ENCODE measurements around the gene AKAP12. TPM values are rescaled to one million over a fixed set of nuclear protein-coding genes. Genes with fewer than 3 reads are reported as not detected.

Gene AKAP12
- total RNA-seq, 1 donor from 2014 or later: 10.6 TPM

GRCh38 chr6:151213352-151213751 is 26.4 kb upstream of the AKAP12 start:
- Mint-ChIP-seq H3K9me3 (ENCODE audit: low read depth) (peaks cover 11% of the 10 kb centered on the region), H3K27me3 (peaks cover 11% of the 10 kb centered on the region), H3K27ac (no peak overlapping the region), H3K4me1 (ENCODE audit: low read depth) (no peaks in the 10 kb centered on the region), H3K36me3 (ENCODE audit: insufficient read depth) (peaks cover 4% of the 10 kb centered on the region), H3K4me3 (ENCODE audit: low read depth) (no peak overlapping the region)
- DNase-seq (ENCODE audit: low spot score, unreplicated experiment): no peak
- TF ChIP-seq, protein P1, sequence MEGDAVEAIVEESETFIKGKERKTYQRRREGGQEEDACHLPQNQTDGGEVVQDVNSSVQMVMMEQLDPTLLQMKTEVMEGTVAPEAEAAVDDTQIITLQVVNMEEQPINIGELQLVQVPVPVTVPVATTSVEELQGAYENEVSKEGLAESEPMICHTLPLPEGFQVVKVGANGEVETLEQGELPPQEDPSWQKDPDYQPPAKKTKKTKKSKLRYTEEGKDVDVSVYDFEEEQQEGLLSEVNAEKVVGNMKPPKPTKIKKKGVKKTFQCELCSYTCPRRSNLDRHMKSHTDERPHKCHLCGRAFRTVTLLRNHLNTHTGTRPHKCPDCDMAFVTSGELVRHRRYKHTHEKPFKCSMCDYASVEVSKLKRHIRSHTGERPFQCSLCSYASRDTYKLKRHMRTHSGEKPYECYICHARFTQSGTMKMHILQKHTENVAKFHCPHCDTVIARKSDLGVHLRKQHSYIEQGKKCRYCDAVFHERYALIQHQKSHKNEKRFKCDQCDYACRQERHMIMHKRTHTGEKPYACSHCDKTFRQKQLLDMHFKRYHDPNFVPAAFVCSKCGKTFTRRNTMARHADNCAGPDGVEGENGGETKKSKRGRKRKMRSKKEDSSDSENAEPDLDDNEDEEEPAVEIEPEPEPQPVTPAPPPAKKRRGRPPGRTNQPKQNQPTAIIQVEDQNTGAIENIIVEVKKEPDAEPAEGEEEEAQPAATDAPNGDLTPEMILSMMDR (IDR thresholded peaks at IDR 0.05; ENCODE audit: unreplicated experiment): no peak

- TF ChIP-seq, protein P1 (IDR thresholded peaks at IDR 0.05; ENCODE audit: unreplicated experiment): no peak
- no peaks in the 10 kb centered on the region for H3K4me1 Mint-ChIP-seq (ENCODE audit: low read depth)
- peaks cover 12% of the 10 kb centered on the region for H3K27me3 Mint-ChIP-seq
- no peak for DNase-seq (ENCODE audit: low spot score, unreplicated experiment)
- peaks cover 3% of the 10 kb centered on the region for H3K36me3 Mint-ChIP-seq (ENCODE audit: insufficient read depth)
- peaks cover 11% of the 10 kb centered on the region for H3K9me3 Mint-ChIP-seq (ENCODE audit: low read depth)
- no peak overlapping the region for H3K27ac Mint-ChIP-seq
- H3K4me3 Mint-ChIP-seq (ENCODE audit: low read depth): no peak overlapping the region
Measured at GRCh38 chr6:151215999-151216398, 23.8 kb upstream of the AKAP12 start.

DNA sequence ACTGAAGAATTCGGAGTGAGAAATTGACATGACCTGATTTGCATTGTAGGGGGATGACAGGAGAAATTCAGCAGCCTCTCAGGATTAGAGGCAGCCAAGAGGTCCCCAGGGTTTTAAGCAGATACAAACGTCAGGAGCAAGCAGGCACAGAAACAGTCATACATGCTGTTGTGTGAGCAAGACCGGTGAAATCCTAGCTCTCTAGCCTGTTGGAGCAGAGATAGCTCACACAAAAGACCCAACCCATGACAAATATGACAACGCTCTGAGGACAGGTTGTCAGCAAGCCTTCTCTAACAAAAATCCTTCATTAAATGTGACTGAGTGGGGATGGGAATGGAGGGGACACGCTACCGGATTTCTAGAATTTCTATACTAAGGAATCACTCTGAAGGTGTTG is 23.0 kb upstream of the AKAP12 start:
- H3K4me3 Mint-ChIP-seq (ENCODE audit: low read depth): no peak overlapping the region
- TF ChIP-seq, protein P1 (IDR thresholded peaks at IDR 0.05; ENCODE audit: unreplicated experiment): no peak
- H3K4me1 Mint-ChIP-seq (ENCODE audit: low read depth): no peaks in the 10 kb centered on the region
- peaks cover 12% of the 10 kb centered on the region for H3K27me3 Mint-ChIP-seq
- H3K36me3 Mint-ChIP-seq (ENCODE audit: insufficient read depth): no peaks in the 10 kb centered on the region
- no peak for DNase-seq (ENCODE audit: low spot score, unreplicated experiment)
- H3K9me3 Mint-ChIP-seq (ENCODE audit: low read depth): peaks cover 5% of the 10 kb centered on the region
- no peak overlapping the region for H3K27ac Mint-ChIP-seq

- H3K27ac Mint-ChIP-seq: no peak overlapping the region
Measured at GRCh38 chr6:151219192-151219591, 20.6 kb upstream of the AKAP12 start.

GRCh38 chr6:151224076-151224475 is 15.7 kb upstream of the AKAP12 start:
- H3K36me3 Mint-ChIP-seq (ENCODE audit: insufficient read depth): no peaks in the 10 kb centered on the region
- no peak for DNase-seq (ENCODE audit: low spot score, unreplicated experiment)
- no peaks in the 10 kb centered on the region for H3K4me1 Mint-ChIP-seq (ENCODE audit: low read depth)
- H3K9me3 Mint-ChIP-seq (ENCODE audit: low read depth): no peaks in the 10 kb centered on the region
- TF ChIP-seq, protein P1 (IDR thresholded peaks at IDR 0.05; ENCODE audit: unreplicated experiment): no peak
- H3K27me3 Mint-ChIP-seq: peaks cover 3% of the 10 kb centered on the region
- H3K27ac Mint-ChIP-seq: no peak overlapping the region
- H3K4me3 Mint-ChIP-seq (ENCODE audit: low read depth): no peak overlapping the region

More at GRCh38 chr6:151219192-151219591, 20.6 kb upstream of the AKAP12 start:
- Mint-ChIP-seq H3K9me3 (ENCODE audit: low read depth) (no peaks in the 10 kb centered on the region), H3K36me3 (ENCODE audit: insufficient read depth) (no peaks in the 10 kb centered on the region), H3K27me3 (peaks cover 12% of the 10 kb centered on the region), H3K4me1 (ENCODE audit: low read depth) (no peaks in the 10 kb centered on the region), H3K4me3 (ENCODE audit: low read depth) (no peak overlapping the region)
- no peak for DNase-seq (ENCODE audit: low spot score, unreplicated experiment)
- TF ChIP-seq, protein P1 (IDR thresholded peaks at IDR 0.05; ENCODE audit: unreplicated experiment): no peak
